Gastroesophageal sphincter (tissue), 4 donors: ENCODE results near the gene NUP210L. TPM values are rescaled to one million over a fixed set of nuclear protein-coding genes. Genes with fewer than 3 reads are reported as not detected.
A peak's percentile ranks its signal among the peaks of the same experiment; 100 is the strongest.

ENCODE experiments used
- ATAC-seq: fragments of 150-250 bp; one replicate; pipeline ENCODE4 v1.9.1; 2016; ENCODE audit warnings: mild to moderate bottlenecking, moderate library complexity
- H3K27ac ChIP-seq, 4 donors: fragments of 200-600 bp; sonication (generic) in 3 of 4; 1 replicate in 3 of 4; 2 replicates in 1 of 4; pipeline ENCODE4 v1.5.1; 2016 to 2019
- H3K27me3 ChIP-seq: fragments of 200-600 bp; sonication (generic); one replicate; pipeline ENCODE4 v1.5.1; 2019
- H3K36me3 ChIP-seq, 2 donors: fragments of 200-600 bp; sonication (generic); one replicate each; pipeline ENCODE4 v1.5.1; 2019; ENCODE audit warnings: control low read depth in 1 of 2
- H3K4me1 ChIP-seq, 3 donors: fragments of 200-600 bp; sonication (generic); 1 replicate in 2 of 3; 2 replicates in 1 of 3; pipeline ENCODE4 v1.5.1; 2016 to 2019; ENCODE audit warnings: control low read depth in 2 of 3
- H3K4me3 ChIP-seq, 2 donors: fragments of 200-600 bp; sonication (generic); one replicate each; pipeline ENCODE4 v1.5.1; 2019; ENCODE audit warnings: mild to moderate bottlenecking in 1 of 2, moderate library complexity in 1 of 2
- H3K9me3 ChIP-seq, 3 donors: fragments of 200-600 bp; sonication (generic); one replicate each; pipeline ENCODE4 v1.5.1; 2017 to 2019; ENCODE audit warnings: control low read depth in 2 of 3
- CTCF ChIP-seq, 4 experiments: fragments of 200-600 bp in 2 of 4; fragments of 450-650 bp in 2 of 4; sonication (generic) in 1 of 4; IDR thresholded peaks; one replicate each; pipeline ENCODE4 v1.5.1; 2017 to 2019; ENCODE audit warnings: antibody characterized with exemption in 4 of 4, mild to moderate bottlenecking in 2 of 4, moderate library complexity in 2 of 4
- EP300 ChIP-seq: sonication (generic); formaldehyde crosslinking; IDR thresholded peaks from one replicate; pipeline ENCODE4 v1.6.1; 2017; ENCODE audit warnings: antibody characterized with exemption, mild to moderate bottlenecking
- POLR2A ChIP-seq, 2 donors: fragments of 450-650 bp; IDR thresholded peaks; one replicate each; pipeline ENCODE4 v1.6.1; 2017; ENCODE audit warnings: antibody characterized with exemption in 2 of 2, mild to moderate bottlenecking in 2 of 2, moderate library complexity in 1 of 2
- POLR2AphosphoS5 ChIP-seq: sonication (generic); formaldehyde crosslinking; IDR thresholded peaks from one replicate; pipeline ENCODE4 v1.6.1; 2017; ENCODE audit warnings: antibody characterized with exemption
- WGBS, 2 donors: methylation state at CpG; one replicate each; pipeline ENCODE4 v1.1.5; 2018; ENCODE audit warnings: low coverage in 1 of 2; 5-methylcytosine and 5-hydroxymethylcytosine counted together
- total RNA-seq, 4 donors: library from RNA; depleted of rRNA; stranded (reverse); fragments of >200 nt; gene quantifications; one replicate each; pipeline ENCODE4 v1.1.0, GENCODE V29; 2016

NUP210L gene
- not detected for total RNA-seq

GRCh38 chr1:154154534-154155191, at the start of gene NUP210L:
Gene NUP210L, minus strand, starts transcription at chr1:154155073.
- H3K4me1 ChIP-seq = peaks cover 4 to 48% (median 10%) of the 10 kb centered on the region in 3 donors
- H3K4me3 ChIP-seq = no peak within 1 kb of the TSS
- ATAC-seq = peak; percentile 58
- H3K36me3 ChIP-seq = peaks cover 0 to 37% of the 10 kb centered on the region in 2 donors
- whole genome bisulfite sequencing, 2 donors = 57 to 71% methylated on average over 4 to 11 of the region's 29 CpGs
- no peak for TF ChIP-seq CTCF (IDR thresholded peaks at IDR 0.05)
- no peak for TF ChIP-seq POLR2A (IDR thresholded peaks at IDR 0.05)
- no peak for TF ChIP-seq POLR2AphosphoS5
- peak within 1 kb of the TSS; percentile 2 to 81 (median 72) for H3K27ac ChIP-seq
- H3K27me3 ChIP-seq = no peaks in the 10 kb centered on the region
- no peaks in the 10 kb centered on the region for H3K9me3 ChIP-seq

GRCh38 chr1:154199563-154199879, 44.6 kb upstream of the NUP210L start:
- H3K4me1 ChIP-seq = peaks cover 0 to 13% (median 0%) of the 10 kb centered on the region in 3 donors
- peak; percentile 22 for ATAC-seq
- H3K4me3 ChIP-seq = no peak overlapping the region
- no peak for TF ChIP-seq CTCF (IDR thresholded peaks at IDR 0.05)
- 93 to 97% methylated on average over 3 of the region's 3 CpGs for WGBS, 2 donors
- no peaks in the 10 kb centered on the region for H3K9me3 ChIP-seq
- no peaks in the 10 kb centered on the region for H3K27me3 ChIP-seq
- H3K27ac ChIP-seq = peak overlapping the region in 2 of 4 donors; percentile 26 to 62
- peaks cover 0 to under 1% of the 10 kb centered on the region in 2 donors for H3K36me3 ChIP-seq

GRCh38 chr1:154198756-154199562, 44.1 kb upstream of the NUP210L start:
- peak in 3 of 4 experiments; percentile 43 to 64 (median 45) for TF ChIP-seq CTCF (IDR thresholded peaks at IDR 0.05)
- TF ChIP-seq POLR2AphosphoS5 = no peak
- Histone ChIP-seq H3K27me3 (no peaks in the 10 kb centered on the region), H3K4me1 (peaks cover 0 to 13% (median 0%) of the 10 kb centered on the region in 3 donors), H3K4me3 (no peak overlapping the region), H3K36me3 (no peaks in the 10 kb centered on the region), H3K9me3 (no peaks in the 10 kb centered on the region), H3K27ac (peak overlapping the region in 2 of 4 donors; percentile 26 to 62)
- 2 to 5% methylated on average over 4 to 5 of the region's 5 CpGs for WGBS, 2 donors
- peak; percentile 58 for ATAC-seq

GRCh38 chr1:154193821-154194220, 38.9 kb upstream of the NUP210L start:
- H3K36me3 ChIP-seq = no peaks in the 10 kb centered on the region
- H3K27ac ChIP-seq = no peak overlapping the region
- no peaks in the 10 kb centered on the region for H3K27me3 ChIP-seq
- no peak overlapping the region for H3K4me3 ChIP-seq
- TF ChIP-seq POLR2AphosphoS5 = no peak
- H3K9me3 ChIP-seq = no peaks in the 10 kb centered on the region
- WGBS, 2 donors = 61 to 90% methylated on average over 2 to 5 of the region's 8 CpGs
- no peak for ATAC-seq
- H3K4me1 ChIP-seq = peaks cover 0 to 11% (median 0%) of the 10 kb centered on the region in 3 donors

- ATAC-seq = no peak
- H3K27ac ChIP-seq = no peak overlapping the region
- no peaks in the 10 kb centered on the region for H3K9me3 ChIP-seq
- H3K4me3 ChIP-seq = no peak overlapping the region
- TF ChIP-seq POLR2AphosphoS5 = no peak
- TF ChIP-seq CTCF (IDR thresholded peaks at IDR 0.05) = no peak
- TF ChIP-seq EP300 = no peak
- no peak for TF ChIP-seq POLR2A (IDR thresholded peaks at IDR 0.05)
- no peaks in the 10 kb centered on the region for H3K36me3 ChIP-seq
- peaks cover 0 to 9% (median 0%) of the 10 kb centered on the region in 3 donors for H3K4me1 ChIP-seq
- 61 to 67% methylated on average over 3 of the region's 3 CpGs for WGBS, 2 donors
- H3K27me3 ChIP-seq = no peaks in the 10 kb centered on the region
Measured at GRCh38 chr1:154192476-154192875, 37.6 kb upstream of the NUP210L start.
